GM10248 (cell line): Measurements from ENCODE around the gene OSBPL5.

Experiments used
- CTCF ChIA-PET: fragments of 300-600 bp; sonication (Branson Sonifier 250); formaldehyde crosslinking; extraction: SDS; loops from one replicate; lab custom pipeline; 2021; ENCODE audit warnings: antibody characterized with exemption; lab: Yijun Ruan, JAX
- POLR2A ChIA-PET: fragments of 350-650 bp; sonication (Branson Sonifier 250); formaldehyde crosslinking; extraction: SDS; loops from one replicate; lab custom pipeline; 2020; ENCODE audit warnings: antibody characterized with exemption; lab: Yijun Ruan, JAX
- DNase-seq: peaks from one replicate; pipeline ENCODE4 v3.0.0; 2012; ENCODE audit errors: extremely low spot score
- TF ChIP-seq, protein P1 (sequence below): IDR thresholded peaks from 2 replicates; pipeline ENCODE4 v1.5.1; 2012; ENCODE audit warnings: mild to moderate bottlenecking, low read depth; ENCODE audit errors: extremely low read depth, missing control alignments, control extremely low read depth

The OSBPL5 gene

DNA sequence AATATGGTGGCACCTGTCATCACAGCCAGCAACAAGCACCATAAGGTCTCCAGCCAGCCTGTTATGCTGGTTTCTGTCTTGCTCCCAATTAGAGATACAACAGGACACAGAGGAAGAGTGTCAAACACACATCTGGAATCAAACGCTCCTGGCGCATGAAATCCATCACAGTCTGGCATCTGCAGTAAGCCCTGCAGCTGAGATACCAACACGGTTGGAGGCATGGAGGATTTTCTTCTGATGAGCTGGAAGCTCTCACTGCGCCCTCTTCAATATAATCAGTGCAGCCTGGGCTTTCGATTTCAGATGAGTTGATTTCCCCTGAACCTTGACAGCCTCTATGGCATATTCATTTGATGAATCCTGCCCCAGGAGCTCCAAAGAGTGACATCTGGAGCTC is 80.1 kb downstream of the OSBPL5 start:
- CTCF ChIA-PET = interaction anchor here (1.0 to 1.6 kb wide), 2 partner anchors 48 to 109 kb away, joined by 3 to 8 read pairs; no protein-coding TSS in a partner anchor
- DNase-seq = no peak

DNA sequence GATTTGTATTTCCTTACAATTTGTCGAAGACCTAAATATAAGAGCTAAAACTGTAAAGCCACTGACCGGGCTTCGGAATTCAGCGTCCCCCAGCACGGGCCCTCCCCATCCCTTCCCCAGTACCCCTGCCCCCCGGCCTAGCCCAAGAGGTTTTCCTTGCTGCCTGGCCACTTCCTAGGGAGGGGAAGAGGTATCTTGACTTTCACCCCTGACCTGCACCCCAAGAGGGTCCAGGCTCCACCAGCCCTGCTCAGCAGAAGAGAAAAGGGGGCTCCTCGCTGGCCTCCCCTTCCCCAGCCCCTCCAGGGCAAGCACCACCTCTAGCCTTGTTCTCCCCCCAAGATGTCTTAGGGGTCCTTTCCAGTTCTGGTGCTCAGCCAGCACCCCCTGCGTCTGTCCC is 81.8 kb downstream of the OSBPL5 start:
- TF ChIP-seq, protein P1, sequence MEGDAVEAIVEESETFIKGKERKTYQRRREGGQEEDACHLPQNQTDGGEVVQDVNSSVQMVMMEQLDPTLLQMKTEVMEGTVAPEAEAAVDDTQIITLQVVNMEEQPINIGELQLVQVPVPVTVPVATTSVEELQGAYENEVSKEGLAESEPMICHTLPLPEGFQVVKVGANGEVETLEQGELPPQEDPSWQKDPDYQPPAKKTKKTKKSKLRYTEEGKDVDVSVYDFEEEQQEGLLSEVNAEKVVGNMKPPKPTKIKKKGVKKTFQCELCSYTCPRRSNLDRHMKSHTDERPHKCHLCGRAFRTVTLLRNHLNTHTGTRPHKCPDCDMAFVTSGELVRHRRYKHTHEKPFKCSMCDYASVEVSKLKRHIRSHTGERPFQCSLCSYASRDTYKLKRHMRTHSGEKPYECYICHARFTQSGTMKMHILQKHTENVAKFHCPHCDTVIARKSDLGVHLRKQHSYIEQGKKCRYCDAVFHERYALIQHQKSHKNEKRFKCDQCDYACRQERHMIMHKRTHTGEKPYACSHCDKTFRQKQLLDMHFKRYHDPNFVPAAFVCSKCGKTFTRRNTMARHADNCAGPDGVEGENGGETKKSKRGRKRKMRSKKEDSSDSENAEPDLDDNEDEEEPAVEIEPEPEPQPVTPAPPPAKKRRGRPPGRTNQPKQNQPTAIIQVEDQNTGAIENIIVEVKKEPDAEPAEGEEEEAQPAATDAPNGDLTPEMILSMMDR = no peak
- DNase-seq = no peak
- CTCF ChIA-PET = interaction anchor here (1.0 to 1.5 kb wide), 2 partner anchors 8 to 46 kb away, joined by 3 to 4 read pairs; no protein-coding TSS in a partner anchor
- POLR2A ChIA-PET = no interaction called here

More for the DNA sequence above, 80.1 kb downstream of the OSBPL5 start:
- TF ChIP-seq, protein P1 = no peak
- POLR2A ChIA-PET = no interaction called here

DNA sequence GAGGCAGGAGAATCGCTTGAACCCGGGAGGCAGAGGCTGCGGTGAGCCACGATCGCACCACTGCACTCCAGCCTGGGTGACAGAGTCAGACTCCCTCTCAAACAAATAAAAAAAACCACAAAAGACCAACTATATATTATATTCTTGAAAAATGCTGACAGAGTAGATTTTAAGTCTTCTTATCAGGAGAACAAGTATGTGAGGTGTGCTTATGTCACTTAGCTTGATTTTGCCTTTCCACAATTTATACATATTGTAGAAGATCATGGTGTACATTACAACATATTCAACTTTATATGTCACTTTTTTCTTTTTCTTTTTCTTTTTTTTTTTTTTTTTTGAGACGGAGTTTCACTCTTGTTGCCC is 83.7 kb downstream of the OSBPL5 start:
- TF ChIP-seq, protein P1 = no peak
- no peak for DNase-seq
- ChIA-PET CTCF (interaction anchor here (0.9 to 1.0 kb wide), 2 partner anchors 10 to 44 kb away, joined by 3 to 7 read pairs; no protein-coding TSS in a partner anchor), POLR2A (interaction anchor here (0.6 kb wide), 1 partner anchor 1374 kb away, joined by 3 read pairs; no protein-coding TSS in a partner anchor)

DNA sequence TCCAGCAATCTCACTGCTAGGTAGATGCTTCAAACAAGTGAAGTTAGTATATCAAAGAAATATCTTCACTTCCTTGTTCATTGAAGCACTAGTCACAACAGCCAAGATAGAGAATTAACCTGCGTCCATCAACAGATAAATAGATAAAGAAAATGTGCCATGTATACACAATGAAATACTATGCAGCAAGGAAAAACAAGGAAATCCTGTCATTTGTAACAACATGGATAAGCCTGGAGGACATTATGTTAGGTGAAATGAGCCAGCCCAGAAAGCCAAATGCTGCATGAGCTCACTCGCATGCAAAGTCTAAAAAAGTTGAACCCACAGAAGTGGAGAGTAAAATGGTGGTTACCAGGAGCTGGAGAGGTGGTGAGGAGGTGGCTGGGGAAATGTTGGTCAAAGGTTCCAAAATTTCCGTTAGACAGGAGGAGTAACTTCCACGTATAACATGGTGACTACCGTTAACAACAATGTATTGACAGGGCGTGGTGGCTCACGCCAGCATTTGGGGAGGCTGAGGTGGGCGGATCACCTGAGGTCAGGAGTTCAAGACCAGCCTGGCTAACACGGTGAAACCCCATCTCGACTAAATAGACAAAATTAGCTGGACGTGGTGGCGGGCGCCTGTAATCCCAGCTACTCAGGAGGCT is 84.3 kb downstream of the OSBPL5 start:
- CTCF ChIA-PET = interaction anchor here (0.9 to 1.0 kb wide), 2 partner anchors 10 to 43 kb away, joined by 3 to 7 read pairs; no protein-coding TSS in a partner anchor
- TF ChIP-seq, protein P1 = no peak
- POLR2A ChIA-PET = interaction anchor here (0.6 kb wide), 1 partner anchor 1374 kb away, joined by 3 read pairs; no protein-coding TSS in a partner anchor
- DNase-seq = no peak

DNA sequence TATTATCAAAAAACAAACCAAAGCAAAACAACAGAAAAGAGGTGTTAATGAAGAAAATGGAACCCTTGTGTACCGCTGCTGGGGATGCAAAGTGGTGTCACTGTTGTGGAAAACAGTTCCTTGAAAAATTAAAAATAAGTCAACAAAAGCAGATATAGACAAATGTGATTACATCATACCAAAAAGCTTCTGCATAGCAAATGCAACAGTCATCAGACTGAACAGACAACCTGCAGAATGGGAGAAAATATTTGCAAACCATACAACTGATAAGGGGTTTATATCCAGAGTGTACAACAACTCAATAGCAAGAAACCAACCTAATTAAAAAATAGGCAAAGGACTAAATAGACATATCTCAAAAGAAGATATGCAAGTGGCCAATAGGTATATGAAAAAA is 85.0 kb downstream of the OSBPL5 start:
- ChIA-PET CTCF (no interaction called here), POLR2A (no interaction called here)
- DNase-seq = no peak
- TF ChIP-seq, protein P1 = no peak

DNA sequence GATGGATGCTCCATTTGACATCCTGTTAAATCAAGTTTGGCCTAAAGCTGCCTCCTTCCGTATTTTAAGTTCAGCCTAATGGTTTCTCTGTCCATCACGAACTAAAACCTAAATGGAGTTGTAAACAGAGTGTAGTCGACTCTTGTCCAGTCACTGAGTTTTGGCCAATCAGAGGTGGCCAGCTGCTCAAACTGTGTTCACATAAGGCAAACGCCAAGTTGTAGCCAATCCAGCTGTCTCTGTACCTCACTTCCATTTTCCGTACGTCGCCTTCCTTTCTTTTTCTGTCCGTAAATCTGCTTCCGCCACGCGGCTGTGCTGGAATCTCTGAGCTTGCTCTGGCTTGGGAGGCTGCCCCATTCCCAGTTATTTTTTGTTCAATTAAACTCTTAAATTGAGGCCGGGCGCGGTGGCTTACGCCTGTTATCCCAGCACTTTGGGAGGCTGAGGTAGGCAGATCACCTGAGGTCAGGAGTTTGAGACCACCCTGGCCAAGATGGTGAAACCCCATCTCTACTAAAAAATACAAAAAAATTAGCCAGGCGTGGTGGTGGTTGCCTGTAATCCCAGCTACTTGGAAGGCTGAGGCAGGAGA is 87.2 kb downstream of the OSBPL5 start:
- CTCF ChIA-PET = interaction anchor here (1.3 to 1.4 kb wide), 2 partner anchors 10 to 13 kb away, joined by 4 to 8 read pairs; no protein-coding TSS in a partner anchor
- TF ChIP-seq, protein P1 = no peak
- POLR2A ChIA-PET = no interaction called here
- no peak for DNase-seq
